ENCODE measurements around the gene CXXC4. TPM values are rescaled to one million over a fixed set of nuclear protein-coding genes. Genes with fewer than 3 reads are reported as not detected.

The CXXC4 gene
- total RNA-seq, 2 donors from 2014 or later = 1.2 to 7.0 TPM

DNA sequence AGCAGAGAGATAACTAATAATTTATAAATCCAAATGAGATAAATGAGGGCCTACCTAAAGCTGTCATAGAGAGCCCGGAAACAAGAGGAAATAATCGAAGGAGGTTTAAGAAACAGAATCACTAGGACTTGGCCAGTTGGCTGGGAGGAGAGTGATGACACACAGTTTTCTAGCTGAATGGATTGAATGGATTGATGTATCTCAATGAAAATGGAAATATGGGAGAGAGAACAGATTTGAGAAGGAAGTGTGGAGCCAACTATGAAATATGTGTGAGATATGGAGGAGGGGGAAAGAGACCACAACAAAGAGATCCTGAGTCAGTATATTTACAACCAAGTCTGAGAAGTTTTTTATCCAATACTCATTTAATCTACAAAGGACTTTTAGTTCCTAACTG, 35.7 kb upstream of the CXXC4 start:
- no peak for TF ChIP-seq POLR2AphosphoS5 (IDR thresholded peaks at IDR 0.05)
- no peak overlapping the region for H3K4me3 ChIP-seq
- no peaks in the 10 kb centered on the region for H3K9me3 ChIP-seq
- intact Hi-C loops (cut with DNase I) = no loop called here
- H3K4me1 ChIP-seq (replicated peaks) = no peaks in the 10 kb centered on the region
- no peaks in the 10 kb centered on the region for H3K27me3 ChIP-seq (replicated peaks; ENCODE audit: insufficient read depth)
- no peak for DNase-seq (ENCODE audit: low spot score)
- no peaks in the 10 kb centered on the region for H3K36me3 ChIP-seq
- WGBS = 95% methylated on average over 2 of the region's 2 CpGs
- no peak overlapping the region for H3K27ac ChIP-seq

DNA sequence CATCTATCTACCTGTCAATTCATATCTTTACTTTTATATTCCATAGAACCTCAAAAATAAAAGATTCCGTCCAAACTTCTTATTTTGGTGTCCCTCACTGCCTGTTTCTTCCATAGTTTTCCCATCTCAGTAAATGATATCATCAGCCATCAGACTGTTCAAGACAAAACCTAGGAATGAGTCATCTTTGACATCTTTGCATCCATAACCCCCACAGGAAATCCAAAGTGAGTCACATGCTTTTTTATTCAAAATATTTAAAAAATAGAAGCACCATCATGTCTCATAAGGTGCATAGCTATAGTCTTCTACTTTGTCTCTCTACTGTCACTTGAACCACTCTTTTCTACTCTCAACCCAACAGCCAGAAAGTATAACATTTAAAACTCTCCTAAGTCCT, 29.9 kb upstream of the CXXC4 start:
- intact Hi-C loops (cut with DNase I) = no loop called here
- H3K27ac ChIP-seq = no peak overlapping the region

DNA sequence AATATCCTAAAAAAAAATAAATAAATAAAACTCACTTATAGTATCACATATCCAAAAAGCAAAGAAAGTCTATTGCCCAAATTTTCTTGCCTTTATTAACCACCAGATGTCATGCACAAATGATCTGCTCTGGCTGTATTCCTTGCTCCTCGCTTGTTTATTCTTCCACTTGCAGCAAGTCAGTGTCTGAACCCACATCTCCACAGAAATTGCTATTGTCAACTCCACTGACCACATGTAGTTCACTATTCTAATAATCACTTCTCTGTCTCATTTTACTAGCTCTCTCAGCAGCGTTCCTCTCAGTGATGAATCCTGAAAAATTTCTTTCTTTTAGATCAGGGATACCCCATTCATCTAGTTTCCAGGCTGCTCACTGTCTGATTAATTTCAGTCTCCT, 29.3 kb upstream of the CXXC4 start:
- TF ChIP-seq POLR2A (IDR thresholded peaks at IDR 0.05) = no peak
- TF ChIP-seq, protein P1, sequence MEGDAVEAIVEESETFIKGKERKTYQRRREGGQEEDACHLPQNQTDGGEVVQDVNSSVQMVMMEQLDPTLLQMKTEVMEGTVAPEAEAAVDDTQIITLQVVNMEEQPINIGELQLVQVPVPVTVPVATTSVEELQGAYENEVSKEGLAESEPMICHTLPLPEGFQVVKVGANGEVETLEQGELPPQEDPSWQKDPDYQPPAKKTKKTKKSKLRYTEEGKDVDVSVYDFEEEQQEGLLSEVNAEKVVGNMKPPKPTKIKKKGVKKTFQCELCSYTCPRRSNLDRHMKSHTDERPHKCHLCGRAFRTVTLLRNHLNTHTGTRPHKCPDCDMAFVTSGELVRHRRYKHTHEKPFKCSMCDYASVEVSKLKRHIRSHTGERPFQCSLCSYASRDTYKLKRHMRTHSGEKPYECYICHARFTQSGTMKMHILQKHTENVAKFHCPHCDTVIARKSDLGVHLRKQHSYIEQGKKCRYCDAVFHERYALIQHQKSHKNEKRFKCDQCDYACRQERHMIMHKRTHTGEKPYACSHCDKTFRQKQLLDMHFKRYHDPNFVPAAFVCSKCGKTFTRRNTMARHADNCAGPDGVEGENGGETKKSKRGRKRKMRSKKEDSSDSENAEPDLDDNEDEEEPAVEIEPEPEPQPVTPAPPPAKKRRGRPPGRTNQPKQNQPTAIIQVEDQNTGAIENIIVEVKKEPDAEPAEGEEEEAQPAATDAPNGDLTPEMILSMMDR (IDR thresholded peaks at IDR 0.05) = no peak
- TF ChIP-seq POLR2AphosphoS5 (IDR thresholded peaks at IDR 0.05) = no peak
- WGBS = 55% methylated on average over 2 of the region's 2 CpGs
- H3K27me3 ChIP-seq (replicated peaks; ENCODE audit: insufficient read depth) = no peaks in the 10 kb centered on the region
- no peaks in the 10 kb centered on the region for H3K9me3 ChIP-seq
- no peaks in the 10 kb centered on the region for H3K4me1 ChIP-seq (replicated peaks)
- no peak for DNase-seq (ENCODE audit: low spot score)
- H3K27ac ChIP-seq = no peak overlapping the region
- no peak overlapping the region for H3K4me3 ChIP-seq
- no peaks in the 10 kb centered on the region for H3K36me3 ChIP-seq
- intact Hi-C loops (cut with DNase I) = no loop called here

More for the DNA sequence above, 29.9 kb upstream of the CXXC4 start:
- Histone ChIP-seq H3K4me3 (no peak overlapping the region), H3K27me3 (replicated peaks; ENCODE audit: insufficient read depth) (no peaks in the 10 kb centered on the region), H3K36me3 (no peaks in the 10 kb centered on the region), H3K9me3 (no peaks in the 10 kb centered on the region), H3K4me1 (replicated peaks) (no peaks in the 10 kb centered on the region)
- WGBS = 86% methylated on average over 1 of the region's 1 CpG
- TF ChIP-seq POLR2AphosphoS5 (IDR thresholded peaks at IDR 0.05) (no peak), POLR2A (IDR thresholded peaks at IDR 0.05) (no peak)
- TF ChIP-seq, protein P1 (IDR thresholded peaks at IDR 0.05) = no peak
- DNase-seq (ENCODE audit: low spot score) = no peak

DNA sequence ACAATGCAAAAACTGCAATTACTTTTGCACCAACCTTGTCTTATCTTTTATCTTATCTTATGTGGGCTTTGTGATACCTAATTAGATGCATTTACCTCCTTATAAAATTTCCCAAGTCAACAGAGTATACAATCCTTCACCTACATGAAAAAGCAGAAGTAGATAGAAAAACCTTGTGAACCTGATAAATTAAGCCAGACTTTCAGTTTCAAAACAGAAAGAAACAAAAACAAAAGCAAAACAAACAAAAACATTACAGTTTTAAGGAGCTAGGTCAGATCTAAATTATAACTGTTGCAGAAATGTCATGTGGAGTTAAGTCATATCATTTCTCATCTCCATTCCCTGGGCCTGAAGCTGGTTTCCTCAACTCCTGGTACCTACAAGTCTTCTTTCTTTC, 24.9 kb upstream of the CXXC4 start:
- TF ChIP-seq POLR2A (IDR thresholded peaks at IDR 0.05) (no peak), POLR2AphosphoS5 (IDR thresholded peaks at IDR 0.05) (no peak)
- TF ChIP-seq, protein P1 (IDR thresholded peaks at IDR 0.05) = no peak
- Histone ChIP-seq H3K9me3 (no peaks in the 10 kb centered on the region), H3K36me3 (no peaks in the 10 kb centered on the region), H3K4me3 (no peak overlapping the region), H3K27me3 (replicated peaks; ENCODE audit: insufficient read depth) (no peaks in the 10 kb centered on the region), H3K4me1 (replicated peaks) (no peaks in the 10 kb centered on the region), H3K27ac (no peak overlapping the region)
- intact Hi-C loops (cut with DNase I) = no loop called here
- no peak for DNase-seq (ENCODE audit: low spot score)

DNA sequence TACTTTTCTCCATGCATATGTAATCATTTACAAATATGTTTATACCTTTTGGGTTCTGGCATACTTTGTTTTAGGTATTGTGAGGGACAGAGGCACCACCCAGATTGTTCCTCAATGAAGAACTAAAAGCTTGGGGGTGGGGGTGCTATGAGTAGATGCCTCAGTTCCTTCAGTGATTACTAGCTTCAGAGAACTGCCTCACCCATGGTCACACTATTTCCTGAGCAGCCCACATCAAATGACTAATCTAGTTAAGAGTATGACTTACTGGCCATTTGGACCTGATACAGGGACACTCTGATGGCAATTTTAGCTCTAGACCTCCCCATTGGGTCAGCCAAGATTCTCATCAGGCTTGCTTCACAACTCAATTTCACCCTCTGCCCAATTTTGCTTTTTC, 22.2 kb upstream of the CXXC4 start:
- intact Hi-C loops (cut with DNase I) = no loop called here
- TF ChIP-seq POLR2AphosphoS5 (IDR thresholded peaks at IDR 0.05) = no peak
- TF ChIP-seq, protein P1 (IDR thresholded peaks at IDR 0.05) = no peak
- TF ChIP-seq POLR2A (IDR thresholded peaks at IDR 0.05) = no peak
- H3K27me3 ChIP-seq (replicated peaks; ENCODE audit: insufficient read depth) = no peaks in the 10 kb centered on the region
- no peak overlapping the region for H3K27ac ChIP-seq
- no peaks in the 10 kb centered on the region for H3K4me1 ChIP-seq (replicated peaks)
- DNase-seq (ENCODE audit: low spot score) = no peak
- no peaks in the 10 kb centered on the region for H3K9me3 ChIP-seq
- H3K4me3 ChIP-seq = no peak overlapping the region
- no peaks in the 10 kb centered on the region for H3K36me3 ChIP-seq
